ENCODE results near the gene ACOT8.

DNA sequence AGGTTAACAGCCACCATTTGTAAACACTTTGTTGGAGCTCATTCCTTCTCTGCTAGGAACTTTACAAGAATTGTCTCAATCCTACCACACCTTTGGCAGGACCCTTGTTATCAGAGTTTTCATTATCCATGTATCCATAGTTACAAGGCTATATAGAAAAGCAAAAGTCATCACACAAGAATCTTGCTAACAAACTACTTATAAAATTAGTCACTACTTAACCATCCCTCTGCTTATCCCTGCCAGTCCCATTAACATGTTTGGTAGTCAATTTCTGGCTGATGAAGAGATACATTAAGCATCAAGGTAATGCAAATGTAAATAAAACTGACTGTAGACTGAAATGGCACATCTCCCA is 10.6 kb upstream of the ACOT8 start:
- TF ChIP-seq YY1 (IDR thresholded peaks at IDR 0.05; ENCODE audit: borderline replicate concordance in 1 of 3, control insufficient read depth in 1 of 3, extremely low read depth in 1 of 3, insufficient read depth in 3 of 3, insufficient read length in 1 of 3, insufficient replicate concordance in 2 of 3, low read depth in 1 of 3, low read length in 2 of 3) (no peak), SPI1 (IDR thresholded peaks at IDR 0.05; ENCODE audit: borderline replicate concordance, low read depth, low read length) (no peak)

Measured in K562 (cell line).